Ishikawa (cell line): ENCODE measurements around the gene MRPS11.

ENCODE experiments used
- CREB1 ChIP-seq: IDR thresholded peaks from 2 replicates; pipeline ENCODE4 v1.6.1; 2012; ENCODE audit warnings: low read depth
- EP300 ChIP-seq: IDR thresholded peaks from 2 replicates; pipeline ENCODE4 v1.6.1; 2012; ENCODE audit warnings: borderline replicate concordance
- MAX ChIP-seq: IDR thresholded peaks from 2 replicates; pipeline ENCODE4 v1.6.1; 2012
- RAD21 ChIP-seq: IDR thresholded peaks from 2 replicates; pipeline ENCODE4 v1.6.1; 2012; ENCODE audit warnings: low read depth
- TAF1 ChIP-seq: IDR thresholded peaks from 2 replicates; pipeline ENCODE4 v1.6.1; 2012; ENCODE audit warnings: low read depth, mild to moderate bottlenecking
- TCF12 ChIP-seq: IDR thresholded peaks from 2 replicates; pipeline ENCODE4 v1.6.1; 2012; ENCODE audit warnings: low read depth
- TEAD4 ChIP-seq: IDR thresholded peaks from 2 replicates; pipeline ENCODE4 v1.6.1; 2012
- YY1 ChIP-seq: IDR thresholded peaks from 2 replicates; pipeline ENCODE4 v1.6.1; 2012; ENCODE audit warnings: low read depth
- TF ChIP-seq, protein P1 (sequence below): IDR thresholded peaks from 2 replicates; pipeline ENCODE4 v1.6.1; 2012; ENCODE audit warnings: low read depth, mild to moderate bottlenecking

GRCh38 chr15:88472225-88472624 is 4.7 kb downstream of the MRPS11 start:
- no peak for TF ChIP-seq YY1
- TF ChIP-seq EP300: no peak
- TF ChIP-seq, protein P1, sequence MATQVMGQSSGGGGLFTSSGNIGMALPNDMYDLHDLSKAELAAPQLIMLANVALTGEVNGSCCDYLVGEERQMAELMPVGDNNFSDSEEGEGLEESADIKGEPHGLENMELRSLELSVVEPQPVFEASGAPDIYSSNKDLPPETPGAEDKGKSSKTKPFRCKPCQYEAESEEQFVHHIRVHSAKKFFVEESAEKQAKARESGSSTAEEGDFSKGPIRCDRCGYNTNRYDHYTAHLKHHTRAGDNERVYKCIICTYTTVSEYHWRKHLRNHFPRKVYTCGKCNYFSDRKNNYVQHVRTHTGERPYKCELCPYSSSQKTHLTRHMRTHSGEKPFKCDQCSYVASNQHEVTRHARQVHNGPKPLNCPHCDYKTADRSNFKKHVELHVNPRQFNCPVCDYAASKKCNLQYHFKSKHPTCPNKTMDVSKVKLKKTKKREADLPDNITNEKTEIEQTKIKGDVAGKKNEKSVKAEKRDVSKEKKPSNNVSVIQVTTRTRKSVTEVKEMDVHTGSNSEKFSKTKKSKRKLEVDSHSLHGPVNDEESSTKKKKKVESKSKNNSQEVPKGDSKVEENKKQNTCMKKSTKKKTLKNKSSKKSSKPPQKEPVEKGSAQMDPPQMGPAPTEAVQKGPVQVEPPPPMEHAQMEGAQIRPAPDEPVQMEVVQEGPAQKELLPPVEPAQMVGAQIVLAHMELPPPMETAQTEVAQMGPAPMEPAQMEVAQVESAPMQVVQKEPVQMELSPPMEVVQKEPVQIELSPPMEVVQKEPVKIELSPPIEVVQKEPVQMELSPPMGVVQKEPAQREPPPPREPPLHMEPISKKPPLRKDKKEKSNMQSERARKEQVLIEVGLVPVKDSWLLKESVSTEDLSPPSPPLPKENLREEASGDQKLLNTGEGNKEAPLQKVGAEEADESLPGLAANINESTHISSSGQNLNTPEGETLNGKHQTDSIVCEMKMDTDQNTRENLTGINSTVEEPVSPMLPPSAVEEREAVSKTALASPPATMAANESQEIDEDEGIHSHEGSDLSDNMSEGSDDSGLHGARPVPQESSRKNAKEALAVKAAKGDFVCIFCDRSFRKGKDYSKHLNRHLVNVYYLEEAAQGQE: no peak
- TF ChIP-seq RAD21: no peak
- no peak for TF ChIP-seq TAF1
- TF ChIP-seq TCF12: no peak
- no peak for TF ChIP-seq CREB1
- TF ChIP-seq TEAD4: no peak
- TF ChIP-seq MAX: no peak
